ENCODE measurements around the gene PIGQ. TPM values are rescaled to one million over a fixed set of nuclear protein-coding genes. Genes with fewer than 3 reads are reported as not detected.

PIGQ gene
- polyA plus RNA-seq, 3 donors, result 11.4 to 39.8 (median 12.1) TPM

DNA sequence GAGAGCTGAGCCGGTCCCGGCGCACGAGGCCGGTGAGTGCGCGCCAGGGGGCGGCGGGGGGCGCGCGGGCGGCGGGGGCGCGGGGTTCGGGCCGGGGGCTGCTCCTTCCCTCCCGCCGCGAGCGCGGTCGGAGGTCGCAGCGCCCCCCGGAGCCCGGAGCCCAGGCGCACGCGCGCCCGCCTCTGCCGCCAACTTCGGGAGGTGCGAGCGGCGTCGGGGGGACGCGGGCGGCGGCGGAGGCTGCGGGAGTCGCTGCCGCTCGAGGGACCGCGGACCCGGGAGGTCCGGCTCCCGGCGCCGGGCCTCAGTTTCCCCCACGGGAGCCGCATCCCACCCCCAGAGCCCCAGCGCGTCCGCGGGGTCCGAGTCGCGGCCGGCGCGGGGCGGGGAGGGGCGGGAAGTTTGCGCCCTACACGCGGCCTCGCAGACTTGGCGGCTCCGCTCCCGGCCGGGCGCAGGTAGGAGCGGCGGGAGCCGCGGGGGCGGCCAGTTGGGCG is 9.5 kb upstream of the PIGQ start, which contains the start of gene PRR35:
PRR35 (plus strand) TSS at position 191 of the 497 bp plus-strand sequence. CDS start 2,901 bp downstream, outside the sequence.
- Mint-ChIP-seq H3K4me1 (no peaks in the 10 kb centered on the region), H3K36me3 (no peaks in the 10 kb centered on the region), H3K4me3 (peak within 1 kb of the TSS in 1 of 2 donors; percentile 35), H3K9me3 (peaks cover 0 to 3% (median 1%) of the 10 kb centered on the region in 7 donors), H3K27ac (no peak within 1 kb of the TSS), H3K27me3 (ENCODE audit: low read depth in 3 of 3) (peaks cover 25 to 47% (median 45%) of the 10 kb centered on the region in 3 donors)
- H4K20me1 ChIP-seq (ENCODE audit: insufficient read depth, low read length), result no peaks in the 10 kb centered on the region
- no peaks in the 10 kb centered on the region for H3K9me3 ChIP-seq (replicated peaks in 1 of 2; ENCODE audit: control insufficient read depth in 1 of 2, insufficient read depth in 1 of 2, low read length in 2 of 2)
- intact Hi-C loops (cut with micrococcal nuclease), result no loop called here
- 2% methylated on average over 81 of the region's 84 CpGs for WGBS (ENCODE audit: insufficient coverage)
- TF ChIP-seq, protein P1, sequence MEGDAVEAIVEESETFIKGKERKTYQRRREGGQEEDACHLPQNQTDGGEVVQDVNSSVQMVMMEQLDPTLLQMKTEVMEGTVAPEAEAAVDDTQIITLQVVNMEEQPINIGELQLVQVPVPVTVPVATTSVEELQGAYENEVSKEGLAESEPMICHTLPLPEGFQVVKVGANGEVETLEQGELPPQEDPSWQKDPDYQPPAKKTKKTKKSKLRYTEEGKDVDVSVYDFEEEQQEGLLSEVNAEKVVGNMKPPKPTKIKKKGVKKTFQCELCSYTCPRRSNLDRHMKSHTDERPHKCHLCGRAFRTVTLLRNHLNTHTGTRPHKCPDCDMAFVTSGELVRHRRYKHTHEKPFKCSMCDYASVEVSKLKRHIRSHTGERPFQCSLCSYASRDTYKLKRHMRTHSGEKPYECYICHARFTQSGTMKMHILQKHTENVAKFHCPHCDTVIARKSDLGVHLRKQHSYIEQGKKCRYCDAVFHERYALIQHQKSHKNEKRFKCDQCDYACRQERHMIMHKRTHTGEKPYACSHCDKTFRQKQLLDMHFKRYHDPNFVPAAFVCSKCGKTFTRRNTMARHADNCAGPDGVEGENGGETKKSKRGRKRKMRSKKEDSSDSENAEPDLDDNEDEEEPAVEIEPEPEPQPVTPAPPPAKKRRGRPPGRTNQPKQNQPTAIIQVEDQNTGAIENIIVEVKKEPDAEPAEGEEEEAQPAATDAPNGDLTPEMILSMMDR (IDR thresholded peaks at IDR 0.05), result no peak
- H2AFZ ChIP-seq (ENCODE audit: insufficient read depth, low read depth, low read length, poor library complexity, severe bottlenecking), result no peak within 1 kb of the TSS
- no peak within 1 kb of the TSS for H3K9ac ChIP-seq (ENCODE audit: insufficient read depth, low read length, poor library complexity, severe bottlenecking)
- peaks cover 7 to 31% of the 10 kb centered on the region in 2 donors for H3K27me3 ChIP-seq (ENCODE audit: control insufficient read depth in 2 of 2, insufficient read depth in 2 of 2, low read length in 2 of 2)
- H3K4me1 ChIP-seq (ENCODE audit: control insufficient read depth in 1 of 2, insufficient read depth in 2 of 2, low read length in 2 of 2), result no peaks in the 10 kb centered on the region
- H3K4me2 ChIP-seq (replicated peaks; ENCODE audit: extremely low read depth, low read length, poor library complexity, severe bottlenecking), result no peak within 1 kb of the TSS
- no peaks in the 10 kb centered on the region for H3K79me2 ChIP-seq (ENCODE audit: insufficient read depth, low read length)
- no peaks in the 10 kb centered on the region for H3K36me3 ChIP-seq (replicated peaks in 1 of 2; ENCODE audit: control insufficient read depth in 1 of 2, insufficient read depth in 2 of 2, low read length in 2 of 2)
- no peak within 1 kb of the TSS for H3K4me3 ChIP-seq (replicated peaks in 1 of 3; ENCODE audit: low read depth in 2 of 3, low read length in 3 of 3)
- no peak within 1 kb of the TSS for H3K27ac ChIP-seq (ENCODE audit: low read depth in 1 of 2, low read length in 2 of 2)
- DNase-seq, result no peak

DNA sequence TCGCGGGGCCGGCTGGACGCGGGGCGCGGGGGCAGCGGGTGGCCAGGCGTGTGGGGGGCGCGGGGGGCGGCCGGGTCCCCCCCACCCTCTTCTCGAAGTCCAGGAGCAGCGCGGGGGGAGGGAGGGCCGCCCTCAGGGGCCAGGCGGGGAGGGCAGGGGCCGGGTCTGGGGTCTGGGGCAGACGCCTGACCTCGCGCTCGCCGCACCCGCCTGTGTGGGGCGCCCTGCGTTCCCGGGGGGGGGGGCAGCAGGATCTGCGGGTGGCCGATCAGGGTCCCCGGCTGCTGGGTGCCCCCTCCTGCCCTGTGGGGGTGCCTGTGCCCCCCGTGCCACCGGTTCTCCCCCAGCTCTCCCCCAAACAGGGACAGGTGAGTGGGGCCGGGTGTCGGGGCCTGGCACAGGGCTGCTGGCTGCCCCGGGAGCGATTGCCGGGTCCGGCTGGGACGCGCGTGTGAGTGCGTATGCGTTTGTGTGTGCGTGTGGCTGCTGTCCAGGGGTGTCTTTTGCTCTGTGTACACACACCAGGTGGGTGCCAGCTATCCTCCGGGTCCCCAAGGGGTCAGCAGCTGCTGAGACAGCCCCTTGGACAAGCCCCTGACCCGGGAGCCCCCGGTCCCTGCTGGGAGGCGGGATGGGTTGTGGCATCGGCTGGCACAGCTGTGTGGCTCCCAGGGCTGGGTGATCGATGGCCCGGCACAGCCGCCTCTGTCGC is 8.9 kb upstream of the PIGQ start:
- intact Hi-C loops (cut with micrococcal nuclease), result no loop called here

More for the DNA sequence above, 8.9 kb upstream of the PIGQ start:
- H3K4me3 ChIP-seq (replicated peaks in 1 of 3; ENCODE audit: low read depth in 2 of 3, low read length in 3 of 3), result no peak overlapping the region
- H3K4me3 Mint-ChIP-seq, result no peak overlapping the region
- TF ChIP-seq, protein P1 (IDR thresholded peaks at IDR 0.05), result no peak
- no peaks in the 10 kb centered on the region for H4K20me1 ChIP-seq (ENCODE audit: insufficient read depth, low read length)
- no peak for DNase-seq
- no peaks in the 10 kb centered on the region for H3K4me1 Mint-ChIP-seq
- no peak overlapping the region for H3K4me2 ChIP-seq (replicated peaks; ENCODE audit: extremely low read depth, low read length, poor library complexity, severe bottlenecking)
- H3K27ac ChIP-seq (ENCODE audit: low read depth in 1 of 2, low read length in 2 of 2), result no peak overlapping the region
- H3K4me1 ChIP-seq (ENCODE audit: control insufficient read depth in 1 of 2, insufficient read depth in 2 of 2, low read length in 2 of 2), result no peaks in the 10 kb centered on the region
- no peaks in the 10 kb centered on the region for H3K79me2 ChIP-seq (ENCODE audit: insufficient read depth, low read length)
- H2AFZ ChIP-seq (ENCODE audit: insufficient read depth, low read depth, low read length, poor library complexity, severe bottlenecking), result no peak overlapping the region
- H3K27me3 Mint-ChIP-seq (ENCODE audit: low read depth in 3 of 3), result peaks cover 25 to 47% (median 45%) of the 10 kb centered on the region in 3 donors
- WGBS (ENCODE audit: insufficient coverage), result 30% methylated on average over 27 of the region's 54 CpGs
- peaks cover 0 to 3% (median 1%) of the 10 kb centered on the region in 7 donors for H3K9me3 Mint-ChIP-seq
- no peaks in the 10 kb centered on the region for H3K9me3 ChIP-seq (replicated peaks in 1 of 2; ENCODE audit: control insufficient read depth in 1 of 2, insufficient read depth in 1 of 2, low read length in 2 of 2)
- no peak overlapping the region for H3K27ac Mint-ChIP-seq
- peaks cover 7 to 31% of the 10 kb centered on the region in 2 donors for H3K27me3 ChIP-seq (ENCODE audit: control insufficient read depth in 2 of 2, insufficient read depth in 2 of 2, low read length in 2 of 2)
- no peaks in the 10 kb centered on the region for H3K36me3 ChIP-seq (replicated peaks in 1 of 2; ENCODE audit: control insufficient read depth in 1 of 2, insufficient read depth in 2 of 2, low read length in 2 of 2)
- H3K9ac ChIP-seq (ENCODE audit: insufficient read depth, low read length, poor library complexity, severe bottlenecking), result no peak overlapping the region
- H3K36me3 Mint-ChIP-seq, result no peaks in the 10 kb centered on the region

Data from CD14-positive monocyte (primary cell).